ENCODE data around the gene WDR37. TPM values are rescaled to one million over a fixed set of nuclear protein-coding genes. Genes with fewer than 3 reads are reported as not detected.

Gene WDR37
- polyA plus RNA-seq, 10 donors: 8.6 to 13.0 (median 10.7) TPM

DNA sequence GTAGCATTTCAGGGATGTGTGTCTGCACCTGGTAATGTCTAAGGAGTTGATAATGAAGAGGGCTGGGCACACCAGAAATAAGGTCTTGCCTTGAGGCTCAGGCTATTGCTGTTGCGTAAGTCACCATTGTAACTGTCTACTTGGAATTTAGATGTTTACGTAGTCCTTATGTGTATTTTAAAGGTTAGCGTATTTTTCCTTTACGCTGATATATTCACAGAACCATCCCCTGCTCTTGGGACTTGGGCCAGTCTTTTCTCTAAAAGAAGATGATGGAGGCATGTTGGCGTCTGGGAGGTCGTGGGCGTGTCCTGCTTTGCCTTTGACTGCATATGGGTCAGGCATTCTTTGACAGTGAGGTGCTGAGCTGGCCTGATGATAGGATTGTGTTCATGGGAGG is 14.7 kb downstream of the WDR37 start:
- no peak for DNase-seq

GRCh38 chr10:1074052-1074747 is 18.0 kb downstream of the WDR37 start:
- DNase-seq: no peak

DNA sequence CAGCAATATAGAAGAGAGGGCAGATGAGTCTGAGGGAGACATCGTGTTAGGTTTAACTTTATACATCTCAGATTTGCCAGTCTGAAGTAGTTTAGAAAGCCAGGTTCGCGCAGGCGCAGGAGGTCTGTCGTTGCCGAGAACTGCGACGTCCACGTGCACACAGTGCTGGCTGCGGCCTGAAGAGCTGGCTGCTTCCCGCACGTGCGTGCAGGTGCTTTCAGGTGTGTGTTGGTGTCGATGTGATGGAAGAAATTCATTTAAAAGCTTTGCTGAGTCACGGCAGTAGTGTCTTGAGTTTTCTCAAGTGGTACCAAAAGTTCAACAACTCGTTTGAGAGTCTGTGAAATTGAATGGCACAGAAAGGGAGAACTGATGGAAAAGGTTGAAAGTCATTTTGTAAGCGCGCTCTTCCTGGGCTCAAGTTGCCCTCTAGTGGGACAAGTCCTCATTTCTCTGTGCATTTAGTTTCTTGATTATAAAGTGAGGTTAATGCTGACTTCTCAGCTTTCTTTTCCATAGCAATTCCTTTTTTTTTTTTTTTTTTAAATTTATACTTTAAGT is 18.6 kb downstream of the WDR37 start:
- DNase-seq: no peak

DNA sequence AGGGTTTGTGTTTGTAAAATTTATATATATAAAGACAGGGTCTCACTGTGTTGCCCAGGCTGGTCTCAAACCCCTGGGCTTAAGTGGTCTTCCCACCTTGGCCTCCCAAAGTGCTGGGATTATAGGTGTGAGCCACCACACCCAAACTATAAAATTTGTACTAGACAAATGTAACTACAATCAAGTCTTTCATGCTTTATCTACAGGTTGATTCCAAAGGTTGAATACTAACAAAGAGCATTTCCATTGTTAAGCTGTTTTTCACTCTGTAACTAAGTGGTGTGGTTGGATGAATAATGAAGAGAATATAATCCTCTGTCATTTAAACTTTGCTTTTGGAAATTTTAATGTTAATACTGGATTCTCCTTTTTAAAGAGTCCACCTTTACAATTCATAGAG is 22.5 kb downstream of the WDR37 start:
- DNase-seq: no peak

DNA sequence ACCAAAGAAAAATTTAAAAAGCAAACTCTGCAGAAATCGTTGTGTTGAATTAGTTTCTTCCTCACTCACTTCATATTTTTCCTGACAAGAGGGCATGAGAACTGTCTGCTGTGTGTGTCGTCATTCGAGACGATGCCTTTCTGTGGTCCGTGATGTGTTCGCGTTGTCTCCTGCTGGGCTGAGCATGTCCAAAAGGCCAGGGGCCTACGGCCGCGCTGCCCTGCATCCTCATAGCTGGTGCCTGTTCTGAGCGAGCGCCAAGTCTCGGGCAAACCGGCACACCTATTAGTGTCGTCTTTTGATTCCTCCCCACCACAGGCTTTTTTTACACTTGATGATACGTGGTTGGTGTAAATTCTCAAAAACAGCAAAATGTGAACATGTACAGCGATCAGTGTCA is 27.4 kb downstream of the WDR37 start:
- DNase-seq: no peak

DNA sequence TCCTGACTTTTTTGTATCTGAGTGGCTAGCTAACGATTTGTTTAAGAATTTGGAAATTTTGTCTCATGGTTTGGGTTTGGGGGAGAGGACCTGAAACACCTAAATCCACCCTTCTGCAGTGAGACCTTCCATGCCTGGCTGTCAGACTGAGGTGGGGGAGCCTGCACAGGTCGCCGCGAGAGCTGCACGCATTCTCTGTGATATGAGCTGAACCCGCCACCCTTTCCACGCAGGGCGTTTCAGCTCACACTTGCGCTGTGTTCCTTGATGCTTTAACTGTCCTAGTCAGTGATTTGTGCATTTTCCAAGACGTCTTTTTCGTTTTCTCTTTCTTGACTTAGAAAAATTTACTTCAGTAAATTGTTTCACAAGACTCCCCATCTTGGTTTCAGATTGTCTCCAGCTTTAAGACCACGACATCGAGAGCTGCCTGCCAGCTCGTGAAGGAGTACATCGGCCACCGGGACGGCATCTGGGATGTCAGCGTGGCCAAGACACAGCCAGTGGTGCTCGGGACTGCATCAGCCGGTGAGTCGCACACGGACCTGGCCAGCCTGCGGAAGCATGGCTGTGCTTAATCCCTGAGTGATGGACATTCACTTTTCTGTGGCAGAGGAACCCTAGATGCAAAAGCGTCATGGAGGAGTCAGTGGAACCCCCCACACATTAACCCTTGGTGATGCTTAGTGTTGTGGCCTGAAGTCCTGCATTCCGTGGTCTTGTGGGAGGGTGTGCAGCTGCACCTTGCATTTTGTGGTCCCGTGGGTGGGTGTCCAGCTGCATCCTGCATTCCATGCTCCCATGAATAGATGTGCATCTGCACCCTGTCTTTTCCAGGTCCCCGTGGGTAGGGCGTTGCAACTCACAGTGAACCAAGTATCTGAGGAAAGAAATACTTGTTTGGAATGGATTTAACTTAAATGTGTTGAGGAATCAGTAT is 28.1 kb downstream of the WDR37 start:
- no peak for DNase-seq

DNA sequence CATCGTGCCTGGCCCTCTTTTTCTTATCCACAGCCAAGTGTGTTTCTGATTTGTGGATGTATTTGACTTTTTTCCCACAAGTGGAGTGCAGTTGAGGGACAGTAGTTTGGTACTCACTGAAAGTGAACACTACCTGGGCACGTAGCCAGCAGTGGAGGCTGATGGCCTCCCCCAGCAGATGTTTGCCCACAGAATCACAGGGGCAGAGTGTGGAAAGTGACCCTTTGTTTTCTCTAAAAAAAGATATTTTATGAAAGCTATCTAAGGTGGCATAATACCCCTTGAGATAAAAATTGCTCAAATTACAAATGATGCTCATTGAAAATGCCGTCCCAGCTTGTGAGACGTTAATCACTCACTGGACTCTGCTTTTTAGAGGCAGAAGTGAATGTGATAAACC is 29.1 kb downstream of the WDR37 start:
- no peak for DNase-seq

DNA sequence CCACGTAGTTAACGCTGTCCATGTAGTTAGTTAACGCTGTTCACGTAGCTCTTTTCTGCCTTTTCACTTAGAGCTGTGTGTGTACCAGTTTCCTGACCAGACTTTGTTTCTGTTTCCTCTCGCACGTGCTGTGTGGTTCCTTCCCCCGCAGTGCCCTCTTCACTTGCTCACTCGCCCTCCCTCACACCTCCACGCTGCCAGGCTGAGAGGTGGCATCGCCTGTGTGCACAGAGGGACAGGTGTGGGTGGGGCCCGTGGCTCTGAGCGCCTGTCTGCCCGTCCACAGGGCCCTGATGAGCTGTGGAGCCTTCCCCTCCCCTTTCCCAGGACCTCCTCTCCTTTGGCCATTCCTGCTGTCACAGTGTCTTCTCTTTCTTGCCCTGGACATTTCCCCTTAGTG is 30.6 kb downstream of the WDR37 start:
- no peak for DNase-seq

- no peak for DNase-seq
These were observed 33.0 kb downstream of the WDR37 start for GRCh38 chr10:1089017-1089689.

- no peak for DNase-seq
These were observed 34.5 kb downstream of the WDR37 start for GRCh38 chr10:1090696-1091095.

DNA sequence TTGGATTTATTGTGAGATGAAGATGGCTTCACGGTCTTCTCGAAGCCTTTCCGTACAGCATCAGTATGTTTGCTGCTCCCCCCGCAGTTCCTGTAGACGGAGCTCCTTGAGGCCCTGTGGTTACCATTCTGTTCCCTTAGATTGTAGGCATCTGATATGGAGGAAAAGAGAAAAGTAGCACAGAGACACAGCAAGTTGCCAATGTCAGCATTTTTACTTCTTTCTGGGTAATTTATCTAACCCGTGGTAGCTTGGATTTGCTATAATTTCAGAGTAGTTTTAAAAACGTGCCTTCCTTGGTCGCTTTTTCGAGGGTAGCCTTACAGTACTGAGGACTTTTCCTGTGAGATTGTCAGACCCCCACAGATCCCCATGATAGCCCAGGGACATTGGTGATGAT is 37.5 kb downstream of the WDR37 start:
- DNase-seq: no peak

DNA sequence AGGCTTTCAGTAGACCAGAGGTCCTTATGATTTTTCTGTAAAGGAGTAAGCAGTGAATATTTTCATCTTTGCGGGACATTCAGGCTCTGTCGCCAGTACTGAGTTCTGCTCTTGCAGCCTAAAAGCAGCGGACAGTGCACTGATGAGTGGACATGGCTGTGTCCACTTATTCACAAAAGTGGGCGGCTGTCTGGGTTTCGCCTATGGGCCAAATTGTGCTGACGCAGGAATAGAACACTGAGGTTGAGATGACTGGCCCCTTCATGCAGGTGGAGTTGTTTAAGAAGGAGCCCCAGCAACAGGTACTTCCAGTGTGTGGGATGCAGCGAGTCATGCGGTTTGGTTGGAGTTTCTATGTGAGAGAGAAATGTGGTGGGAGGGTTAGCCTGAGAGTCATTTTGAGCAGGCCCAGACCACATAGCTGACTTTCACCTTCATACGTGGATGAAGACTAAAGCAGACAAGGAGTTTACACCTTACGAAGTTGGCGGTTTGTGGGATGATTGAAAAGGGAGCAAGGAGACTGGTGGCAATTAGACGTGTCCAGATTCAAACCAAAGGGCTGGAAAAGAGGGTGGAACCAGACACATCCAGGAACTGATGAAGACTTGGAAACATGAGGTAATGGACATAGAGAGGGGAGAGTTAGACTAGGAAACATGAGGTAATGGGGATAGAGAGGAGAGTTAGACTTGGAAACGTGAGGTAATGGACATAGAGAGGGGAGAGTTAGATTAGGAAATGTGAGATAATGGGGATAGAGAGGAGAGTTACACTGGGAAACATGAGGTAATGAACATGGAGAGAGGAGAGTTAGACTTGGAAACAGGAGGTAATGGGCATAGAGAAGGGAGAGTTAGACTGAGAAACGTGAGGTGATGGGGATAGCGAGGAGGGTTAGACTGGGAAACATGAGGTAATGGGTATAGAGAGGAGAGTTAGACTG is 38.2 kb downstream of the WDR37 start:
- DNase-seq: no peak

DNA sequence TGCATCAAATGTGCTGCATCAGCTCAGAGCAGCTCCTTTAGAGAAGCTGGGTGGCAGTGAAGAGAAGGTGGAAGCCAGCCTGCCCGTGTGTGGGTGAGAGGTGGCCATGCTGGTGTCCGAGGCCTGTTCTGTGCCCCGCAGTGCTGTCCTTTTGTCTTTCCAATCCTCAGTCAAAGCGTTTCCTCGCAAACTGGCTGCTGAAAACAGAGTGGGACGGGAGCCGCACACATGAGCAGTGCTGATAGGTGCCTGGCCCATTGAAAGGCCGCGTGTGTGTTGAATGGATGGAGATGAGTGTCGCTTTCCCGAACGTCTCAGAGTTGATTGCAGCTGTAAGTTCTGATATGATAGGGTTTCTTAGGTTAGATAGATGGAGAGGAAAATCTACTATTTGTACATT is 39.3 kb downstream of the WDR37 start:
- DNase-seq: no peak

GRCh38 chr10:1096287-1096889 is 40.2 kb downstream of the WDR37 start:
- DNase-seq: no peak

GRCh38 chr10:1097436-1097835 is 41.3 kb downstream of the WDR37 start:
- no peak for DNase-seq

- DNase-seq: no peak
These were observed 44.0 kb downstream of the WDR37 start for GRCh38 chr10:1100143-1100542.

GRCh38 chr10:1100691-1101368 is 44.6 kb downstream of the WDR37 start:
- DNase-seq: no peak

DNA sequence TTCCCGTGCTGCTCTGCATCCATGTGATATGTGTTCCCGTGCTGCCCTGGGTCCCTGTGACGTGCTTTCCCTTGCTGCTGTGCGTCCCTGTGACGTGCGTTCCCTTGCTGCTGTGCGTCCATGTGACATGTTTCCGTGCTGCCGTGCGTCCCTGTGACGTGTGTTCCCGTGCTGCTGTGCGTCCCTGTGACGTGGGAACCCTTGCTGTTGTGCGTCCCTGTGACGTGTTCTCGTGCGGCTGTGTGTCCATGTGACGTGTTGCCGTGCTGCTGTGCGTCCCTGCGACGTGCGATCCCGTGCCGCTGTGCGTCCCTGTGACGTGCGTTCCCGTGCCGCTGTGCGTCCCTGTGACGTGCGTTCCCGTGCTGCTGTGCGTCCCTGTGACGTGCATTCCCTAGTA is 45.8 kb downstream of the WDR37 start:
- no peak for DNase-seq

DNA sequence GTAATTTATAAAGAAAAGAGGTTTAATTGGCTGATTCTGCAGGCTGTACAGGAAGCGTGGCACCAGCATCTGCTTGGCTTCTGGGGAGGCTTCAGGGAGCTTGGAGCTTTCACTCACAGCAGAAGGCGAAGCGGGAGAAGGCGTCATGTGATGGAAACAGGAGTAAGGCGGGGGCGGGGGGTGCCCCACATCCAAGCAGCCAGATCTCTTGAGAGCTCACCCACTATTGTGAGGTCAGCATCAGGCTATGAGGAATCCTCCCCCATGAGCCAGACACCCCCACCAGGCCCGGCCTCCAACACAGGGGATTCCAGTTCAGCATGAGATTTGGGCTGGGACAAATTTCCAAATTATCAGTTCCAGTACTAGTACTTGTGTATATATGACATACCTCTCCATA is 46.2 kb downstream of the WDR37 start:
- no peak for DNase-seq

DNA sequence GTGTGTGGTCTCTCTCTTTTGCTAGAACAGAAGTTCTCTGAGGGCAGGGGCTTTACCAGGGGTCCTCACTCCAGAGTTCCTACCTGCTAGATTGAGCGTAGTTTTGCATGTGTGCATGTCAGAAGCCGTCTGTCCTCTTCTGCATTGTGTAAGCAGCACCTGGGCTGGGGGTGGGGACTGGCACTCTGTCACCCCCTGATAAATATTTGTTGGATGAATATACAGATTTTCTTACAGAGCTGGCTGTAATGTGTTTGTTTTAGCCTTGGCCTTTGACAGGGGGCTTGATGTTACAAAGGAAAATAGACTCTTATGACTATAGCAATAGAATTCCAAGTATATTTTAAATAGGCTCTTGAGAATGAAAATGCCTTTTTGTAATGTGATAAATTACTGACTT is 46.6 kb downstream of the WDR37 start:
- no peak for DNase-seq

Data from muscle of back (tissue), 11 donors.